H1 (cell line): ENCODE results near the gene FAM228B. TPM values are rescaled to one million over a fixed set of nuclear protein-coding genes. Genes with fewer than 3 reads are reported as not detected.

Experiments
- CTBP2 ChIP-seq: IDR thresholded peaks from 2 replicates; pipeline ENCODE4 v1.7.0; 2011; ENCODE audit warnings: borderline replicate concordance, mild to moderate bottlenecking, moderate library complexity, mixed read lengths, low read length; ENCODE audit not compliant: insufficient read depth, insufficient read length
- EGR1 ChIP-seq: IDR thresholded peaks from 2 replicates; pipeline ENCODE4 v1.6.1; 2011; ENCODE audit warnings: low read depth, low read length, borderline replicate concordance
- POLR2A ChIP-seq, 2 experiments: IDR thresholded peaks; 1 replicate in 1 of 2; 2 replicates in 1 of 2; pipeline ENCODE4 v1.6.1; 2011; ENCODE audit warnings: low read depth in 2 of 2, low read length in 2 of 2, mild to moderate bottlenecking in 2 of 2; ENCODE audit errors: control extremely low read depth in 1 of 2
- TAF1 ChIP-seq: IDR thresholded peaks from 2 replicates; pipeline ENCODE4 v1.6.1; 2011; ENCODE audit warnings: mild to moderate bottlenecking, low read depth, low read length
- TBP ChIP-seq: IDR thresholded peaks from 2 replicates; pipeline ENCODE4 v1.6.1; 2011; ENCODE audit warnings: low read depth, low read length, improper control_type of control experiment
- polyA plus RNA-seq, 7 experiments: library from polyadenylated mRNA; depleted of rRNA in 3 of 7; stranded (reverse) in 5 of 7; unstranded in 2 of 7; fragments of >200 nt in 5 of 7; fragments of 200-250 nt in 2 of 7; gene quantifications; 1 replicate in 5 of 7; 2 replicates in 1 of 7; 4 replicates in 1 of 7; pipeline versions ENCODE4 v1.2.1 to v1.2.3, GENCODE V29; 2011 to 2013; ENCODE audit warnings: missing spikeins in 2 of 7, mixed read lengths in 2 of 7
- total RNA-seq: library from RNA; stranded (reverse); fragmentation: NEBNext Ultra II Directional; extraction: Animal tissue kit (Norgen Biotek cat#: 25700); gene quantifications from 2 replicates; pipeline ENCODE4 v1.2.1, GENCODE V29; 2021
- TF ChIP-seq, protein P1 (sequence below): fragments of 300-600 bp; sonication (generic); IDR thresholded peaks from 2 replicates; pipeline ENCODE4 v1.7.1; 2012; ENCODE audit warnings: low read length, moderate library complexity, mild to moderate bottlenecking, inconsistent platforms; ENCODE audit not compliant: insufficient replicate concordance

FAM228B gene
- total and polyA plus RNA-seq, 2 of the 8 experiments (the other 6 are each of a cell fraction or from before 2014, with no cell fraction given) = 1.4 to 3.2 TPM

DNA sequence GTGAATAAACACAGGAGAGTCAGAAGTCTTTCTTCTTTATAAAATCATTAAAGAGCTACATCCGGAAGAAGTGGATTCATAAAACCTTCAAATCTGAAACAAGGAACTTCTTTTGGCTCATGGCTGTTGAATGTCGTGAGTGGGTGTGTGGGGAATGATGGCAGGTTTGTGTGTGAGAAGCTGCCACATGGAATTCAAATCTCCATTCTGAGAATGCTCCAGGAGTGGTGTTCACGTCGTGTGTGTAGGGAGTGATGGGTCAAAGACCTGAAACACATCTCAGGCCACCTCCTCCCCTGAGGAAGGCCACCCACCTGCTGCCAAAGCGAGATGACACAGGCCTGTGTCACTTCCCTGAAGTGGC, 80.5 kb downstream of the FAM228B start (continued):
- TF ChIP-seq, protein P1, sequence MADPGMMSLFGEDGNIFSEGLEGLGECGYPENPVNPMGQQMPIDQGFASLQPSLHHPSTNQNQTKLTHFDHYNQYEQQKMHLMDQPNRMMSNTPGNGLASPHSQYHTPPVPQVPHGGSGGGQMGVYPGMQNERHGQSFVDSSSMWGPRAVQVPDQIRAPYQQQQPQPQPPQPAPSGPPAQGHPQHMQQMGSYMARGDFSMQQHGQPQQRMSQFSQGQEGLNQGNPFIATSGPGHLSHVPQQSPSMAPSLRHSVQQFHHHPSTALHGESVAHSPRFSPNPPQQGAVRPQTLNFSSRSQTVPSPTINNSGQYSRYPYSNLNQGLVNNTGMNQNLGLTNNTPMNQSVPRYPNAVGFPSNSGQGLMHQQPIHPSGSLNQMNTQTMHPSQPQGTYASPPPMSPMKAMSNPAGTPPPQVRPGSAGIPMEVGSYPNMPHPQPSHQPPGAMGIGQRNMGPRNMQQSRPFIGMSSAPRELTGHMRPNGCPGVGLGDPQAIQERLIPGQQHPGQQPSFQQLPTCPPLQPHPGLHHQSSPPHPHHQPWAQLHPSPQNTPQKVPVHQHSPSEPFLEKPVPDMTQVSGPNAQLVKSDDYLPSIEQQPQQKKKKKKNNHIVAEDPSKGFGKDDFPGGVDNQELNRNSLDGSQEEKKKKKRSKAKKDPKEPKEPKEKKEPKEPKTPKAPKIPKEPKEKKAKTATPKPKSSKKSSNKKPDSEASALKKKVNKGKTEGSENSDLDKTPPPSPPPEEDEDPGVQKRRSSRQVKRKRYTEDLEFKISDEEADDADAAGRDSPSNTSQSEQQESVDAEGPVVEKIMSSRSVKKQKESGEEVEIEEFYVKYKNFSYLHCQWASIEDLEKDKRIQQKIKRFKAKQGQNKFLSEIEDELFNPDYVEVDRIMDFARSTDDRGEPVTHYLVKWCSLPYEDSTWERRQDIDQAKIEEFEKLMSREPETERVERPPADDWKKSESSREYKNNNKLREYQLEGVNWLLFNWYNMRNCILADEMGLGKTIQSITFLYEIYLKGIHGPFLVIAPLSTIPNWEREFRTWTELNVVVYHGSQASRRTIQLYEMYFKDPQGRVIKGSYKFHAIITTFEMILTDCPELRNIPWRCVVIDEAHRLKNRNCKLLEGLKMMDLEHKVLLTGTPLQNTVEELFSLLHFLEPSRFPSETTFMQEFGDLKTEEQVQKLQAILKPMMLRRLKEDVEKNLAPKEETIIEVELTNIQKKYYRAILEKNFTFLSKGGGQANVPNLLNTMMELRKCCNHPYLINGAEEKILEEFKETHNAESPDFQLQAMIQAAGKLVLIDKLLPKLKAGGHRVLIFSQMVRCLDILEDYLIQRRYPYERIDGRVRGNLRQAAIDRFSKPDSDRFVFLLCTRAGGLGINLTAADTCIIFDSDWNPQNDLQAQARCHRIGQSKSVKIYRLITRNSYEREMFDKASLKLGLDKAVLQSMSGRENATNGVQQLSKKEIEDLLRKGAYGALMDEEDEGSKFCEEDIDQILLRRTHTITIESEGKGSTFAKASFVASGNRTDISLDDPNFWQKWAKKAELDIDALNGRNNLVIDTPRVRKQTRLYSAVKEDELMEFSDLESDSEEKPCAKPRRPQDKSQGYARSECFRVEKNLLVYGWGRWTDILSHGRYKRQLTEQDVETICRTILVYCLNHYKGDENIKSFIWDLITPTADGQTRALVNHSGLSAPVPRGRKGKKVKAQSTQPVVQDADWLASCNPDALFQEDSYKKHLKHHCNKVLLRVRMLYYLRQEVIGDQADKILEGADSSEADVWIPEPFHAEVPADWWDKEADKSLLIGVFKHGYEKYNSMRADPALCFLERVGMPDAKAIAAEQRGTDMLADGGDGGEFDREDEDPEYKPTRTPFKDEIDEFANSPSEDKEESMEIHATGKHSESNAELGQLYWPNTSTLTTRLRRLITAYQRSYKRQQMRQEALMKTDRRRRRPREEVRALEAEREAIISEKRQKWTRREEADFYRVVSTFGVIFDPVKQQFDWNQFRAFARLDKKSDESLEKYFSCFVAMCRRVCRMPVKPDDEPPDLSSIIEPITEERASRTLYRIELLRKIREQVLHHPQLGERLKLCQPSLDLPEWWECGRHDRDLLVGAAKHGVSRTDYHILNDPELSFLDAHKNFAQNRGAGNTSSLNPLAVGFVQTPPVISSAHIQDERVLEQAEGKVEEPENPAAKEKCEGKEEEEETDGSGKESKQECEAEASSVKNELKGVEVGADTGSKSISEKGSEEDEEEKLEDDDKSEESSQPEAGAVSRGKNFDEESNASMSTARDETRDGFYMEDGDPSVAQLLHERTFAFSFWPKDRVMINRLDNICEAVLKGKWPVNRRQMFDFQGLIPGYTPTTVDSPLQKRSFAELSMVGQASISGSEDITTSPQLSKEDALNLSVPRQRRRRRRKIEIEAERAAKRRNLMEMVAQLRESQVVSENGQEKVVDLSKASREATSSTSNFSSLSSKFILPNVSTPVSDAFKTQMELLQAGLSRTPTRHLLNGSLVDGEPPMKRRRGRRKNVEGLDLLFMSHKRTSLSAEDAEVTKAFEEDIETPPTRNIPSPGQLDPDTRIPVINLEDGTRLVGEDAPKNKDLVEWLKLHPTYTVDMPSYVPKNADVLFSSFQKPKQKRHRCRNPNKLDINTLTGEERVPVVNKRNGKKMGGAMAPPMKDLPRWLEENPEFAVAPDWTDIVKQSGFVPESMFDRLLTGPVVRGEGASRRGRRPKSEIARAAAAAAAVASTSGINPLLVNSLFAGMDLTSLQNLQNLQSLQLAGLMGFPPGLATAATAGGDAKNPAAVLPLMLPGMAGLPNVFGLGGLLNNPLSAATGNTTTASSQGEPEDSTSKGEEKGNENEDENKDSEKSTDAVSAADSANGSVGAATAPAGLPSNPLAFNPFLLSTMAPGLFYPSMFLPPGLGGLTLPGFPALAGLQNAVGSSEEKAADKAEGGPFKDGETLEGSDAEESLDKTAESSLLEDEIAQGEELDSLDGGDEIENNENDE = no peak
- TF ChIP-seq CTBP2 = no peak
- no peak for TF ChIP-seq EGR1
- no peak for TF ChIP-seq TBP
- no peak for TF ChIP-seq POLR2A (IDR thresholded peaks at IDR 0.05; ENCODE audit: control extremely low read depth in 1 of 2, low read depth in 2 of 2, low read length in 2 of 2)
- no peak for TF ChIP-seq TAF1
